Adrenal gland (tissue), 5 donors: ENCODE results near the gene TMEM255B.

ENCODE experiments used
- CTCF ChIP-seq, 6 experiments: fragments of 450-650 bp in 4 of 6; fragments of 200-600 bp in 2 of 6; sonication (generic) in 1 of 6; IDR thresholded peaks; 1 replicate in 5 of 6; 2 replicates in 1 of 6; pipeline versions ENCODE4 v1.5.1 to v1.8.0; 2016 to 2021; ENCODE audit warnings: antibody characterized with exemption in 6 of 6, mild to moderate bottlenecking in 2 of 6, moderate library complexity in 1 of 6
- POLR2A ChIP-seq, 2 donors: fragments of 450-650 bp; IDR thresholded peaks; one replicate each; pipeline ENCODE4 v1.6.1; 2017; ENCODE audit warnings: antibody characterized with exemption in 2 of 2, mild to moderate bottlenecking in 2 of 2, moderate library complexity in 1 of 2
- donor health status: DM: no; HTN: no; CAD: no.

GRCh38 chr13:113742445-113743120 is 16.4 kb upstream of the TMEM255B start:
- TF ChIP-seq CTCF (IDR thresholded peaks at IDR 0.05) (no peak), POLR2A (IDR thresholded peaks at IDR 0.05) (no peak)
